Stimulated activated CD8-positive, alpha-beta memory T cell treated with anti-CD3 and anti-CD28 coated beads, Interleukin-7, amount 100 ng/mL, for 4 hours (primary cell): ENCODE data around the gene FTCD.
A peak's percentile ranks its signal among the peaks of the same experiment; 100 is the strongest.
"Not testable (repeated sequence)": the region's sequence is repeated elsewhere in the genome, so short reads cannot be mapped to it uniquely, and the experiment has no call there.

Experiments used
- DNase-seq, 2 donors: peaks; one replicate each; pipeline ENCODE4 v3.0.0-alpha.2; 2020; ENCODE audit warnings: low read depth in 2 of 2

The FTCD gene

DNA sequence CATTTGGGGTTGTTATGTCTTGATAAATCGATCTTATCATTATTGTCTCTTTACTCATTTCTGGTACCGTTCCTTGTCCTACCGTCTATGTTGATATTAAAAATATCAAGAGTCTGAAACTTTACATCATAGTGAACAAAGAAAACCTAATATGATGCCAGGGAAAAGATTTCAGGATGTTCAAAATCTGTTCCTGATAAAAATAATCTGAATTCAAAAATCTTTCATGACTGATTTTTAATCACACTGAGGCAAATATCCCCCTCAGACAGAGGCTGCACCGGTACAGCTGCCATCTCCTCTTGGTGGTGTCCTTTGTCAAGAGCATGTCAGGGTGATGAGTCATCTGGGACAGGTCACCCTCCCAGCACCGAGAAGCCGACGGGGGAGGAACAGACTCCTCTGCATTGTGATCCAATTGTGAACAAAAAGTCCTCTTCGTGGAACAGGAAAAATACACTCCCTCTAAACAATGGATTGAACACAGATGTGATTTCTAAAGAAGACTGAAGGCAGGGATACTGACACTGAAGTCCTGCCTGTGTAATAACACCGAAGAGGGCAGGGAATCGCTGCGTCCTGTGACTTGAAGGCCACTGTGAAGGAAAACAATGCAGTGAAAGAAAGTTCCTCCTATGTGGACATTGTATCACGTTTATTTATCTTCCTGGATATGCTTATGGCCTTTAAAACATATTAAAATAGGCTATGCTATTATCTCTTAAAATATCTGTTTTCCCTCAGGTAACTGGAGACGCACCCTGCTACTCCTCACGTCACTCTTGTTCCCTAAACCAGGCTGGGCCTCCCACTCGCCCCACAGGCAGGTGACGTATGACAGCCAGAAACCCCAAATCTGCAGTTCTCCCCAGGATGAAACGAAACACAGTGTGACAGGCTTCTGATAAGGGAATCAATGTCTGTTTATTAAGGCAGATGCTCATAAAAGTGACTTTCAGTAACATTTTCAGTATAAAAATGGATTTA, 33.1 kb upstream of the FTCD start:
- no peak for DNase-seq

DNA sequence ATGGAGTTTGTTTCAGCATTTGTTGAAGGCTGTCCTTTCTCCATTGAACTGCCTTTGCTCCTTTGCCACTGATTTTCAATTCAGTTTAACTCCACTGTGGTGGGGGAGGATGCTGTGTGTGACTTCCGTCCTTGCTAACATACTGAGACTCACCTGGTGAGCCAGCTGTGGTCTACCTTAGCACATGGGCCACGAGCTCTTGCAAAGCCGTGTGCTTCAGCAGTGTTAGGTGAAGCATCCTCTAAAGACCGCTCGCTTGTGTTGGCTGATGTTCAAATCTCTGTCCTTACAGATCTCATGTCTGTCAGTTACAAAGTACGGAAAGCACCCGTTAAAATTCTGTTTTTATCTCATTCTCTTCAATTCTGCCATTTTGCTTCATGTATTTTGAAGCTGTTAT, 32.4 kb upstream of the FTCD start:
- DNase-seq, result no peak

DNA sequence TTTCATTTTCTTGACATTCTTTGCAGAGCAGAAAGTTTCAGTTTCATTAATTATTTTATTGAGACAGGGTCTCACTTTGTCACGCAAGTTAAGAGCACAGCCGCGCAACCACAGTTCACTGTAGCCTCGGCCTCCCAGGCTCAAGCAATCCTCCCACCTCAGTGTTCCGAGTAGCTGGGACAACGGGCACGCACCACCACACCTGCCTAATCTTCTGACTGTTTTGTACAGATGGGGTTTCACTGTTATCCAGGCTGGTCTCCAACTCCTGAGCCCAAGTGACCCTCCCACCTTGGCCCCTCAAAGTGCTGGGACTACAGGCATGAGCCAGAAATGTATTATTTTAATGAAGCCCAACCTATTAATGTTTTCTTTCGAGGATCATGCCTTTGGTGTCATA, 31.9 kb upstream of the FTCD start:
- no peak for DNase-seq

DNA sequence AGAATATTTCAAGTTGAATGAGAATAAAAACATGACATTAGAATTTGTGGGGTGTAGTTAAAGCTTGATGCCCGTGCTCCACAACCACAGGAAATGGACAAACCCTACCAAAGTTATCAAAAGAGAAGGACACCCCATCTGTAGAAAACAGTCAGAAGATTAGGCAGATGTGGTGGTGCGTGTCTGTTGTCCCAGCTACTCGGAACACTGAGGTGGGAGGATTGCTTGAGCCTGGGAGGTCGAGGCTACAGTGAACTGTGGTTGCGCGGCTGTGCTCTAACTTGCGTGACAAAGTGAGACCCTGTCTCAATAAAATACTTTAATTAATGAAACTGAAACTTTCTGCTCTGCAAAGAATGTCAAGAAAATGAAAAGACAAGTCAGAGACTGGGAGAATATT, 30.3 kb upstream of the FTCD start:
- DNase-seq, result no peak

GRCh38 chr21:46184625-46185555, 29.5 kb upstream of the FTCD start:
- peak; percentile 58 to 59 for DNase-seq

DNA sequence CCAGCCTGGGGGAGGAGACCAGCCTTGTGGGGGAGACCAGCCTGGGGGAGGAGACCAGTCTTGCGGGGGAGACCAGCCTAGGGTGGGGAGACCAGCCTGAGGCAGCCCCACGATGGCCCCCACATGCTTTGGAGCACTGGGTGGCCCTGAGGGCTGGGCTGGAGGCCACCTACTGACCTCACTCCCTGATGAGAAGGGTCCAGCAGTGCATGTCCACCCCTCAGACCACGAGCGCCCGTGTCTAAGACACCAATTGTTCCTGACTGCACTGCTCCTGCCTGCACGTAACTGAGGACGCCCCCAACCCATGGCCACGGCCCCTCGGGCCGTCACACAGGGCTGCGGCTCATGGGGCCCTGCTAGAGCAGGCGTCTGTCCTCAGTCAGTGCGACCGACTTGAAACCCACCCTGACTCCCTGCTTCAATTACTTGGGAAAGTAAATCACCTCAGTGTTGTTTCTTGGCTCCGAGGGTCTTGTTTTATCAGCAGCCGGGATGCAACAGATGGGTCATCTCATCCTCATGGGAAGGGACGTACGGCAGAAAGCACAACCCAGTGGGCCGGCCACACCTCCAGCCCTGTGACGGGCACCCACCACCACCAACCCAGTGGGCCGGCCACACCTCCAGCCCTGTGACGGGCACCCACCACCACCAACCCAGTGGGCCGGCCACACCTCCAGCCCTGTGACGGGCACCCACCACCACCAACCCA, 28.7 kb upstream of the FTCD start, which contains the start of gene SPATC1L:
SPATC1L (minus strand) TSS at position 550 of the 715 bp plus-strand sequence. CDS start 1,643 bp downstream, outside the sequence.
- DNase-seq, result peak in 1 of 2 donors; percentile 42

DNA sequence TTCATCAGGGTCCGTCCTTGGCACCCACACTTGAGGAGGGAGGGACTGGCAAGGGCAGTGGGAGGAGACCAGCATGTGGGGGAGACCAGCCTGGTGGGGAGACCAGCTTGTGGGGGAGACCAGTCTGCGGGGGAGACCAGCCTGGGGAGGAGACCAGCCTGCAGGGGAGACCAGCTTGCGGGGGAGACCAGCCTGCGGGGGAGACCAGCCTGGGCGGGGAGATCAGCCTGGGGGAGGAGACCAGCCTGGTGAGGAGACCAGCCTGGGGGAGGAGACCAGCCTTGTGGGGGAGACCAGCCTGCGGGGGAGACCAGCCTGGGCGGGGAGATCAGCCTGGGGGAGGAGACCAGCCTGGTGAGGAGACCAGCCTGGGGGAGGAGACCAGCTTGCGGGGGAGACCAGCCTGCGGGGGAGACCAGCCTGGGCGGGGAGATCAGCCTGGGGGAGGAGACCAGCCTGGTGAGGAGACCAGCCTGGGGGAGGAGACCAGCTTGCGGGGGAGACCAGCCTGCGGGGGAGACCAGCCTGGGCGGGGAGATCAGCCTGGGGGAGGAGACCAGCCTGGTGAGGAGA, 28.0 kb upstream of the FTCD start:
- DNase-seq, result not testable (repeated sequence)

DNA sequence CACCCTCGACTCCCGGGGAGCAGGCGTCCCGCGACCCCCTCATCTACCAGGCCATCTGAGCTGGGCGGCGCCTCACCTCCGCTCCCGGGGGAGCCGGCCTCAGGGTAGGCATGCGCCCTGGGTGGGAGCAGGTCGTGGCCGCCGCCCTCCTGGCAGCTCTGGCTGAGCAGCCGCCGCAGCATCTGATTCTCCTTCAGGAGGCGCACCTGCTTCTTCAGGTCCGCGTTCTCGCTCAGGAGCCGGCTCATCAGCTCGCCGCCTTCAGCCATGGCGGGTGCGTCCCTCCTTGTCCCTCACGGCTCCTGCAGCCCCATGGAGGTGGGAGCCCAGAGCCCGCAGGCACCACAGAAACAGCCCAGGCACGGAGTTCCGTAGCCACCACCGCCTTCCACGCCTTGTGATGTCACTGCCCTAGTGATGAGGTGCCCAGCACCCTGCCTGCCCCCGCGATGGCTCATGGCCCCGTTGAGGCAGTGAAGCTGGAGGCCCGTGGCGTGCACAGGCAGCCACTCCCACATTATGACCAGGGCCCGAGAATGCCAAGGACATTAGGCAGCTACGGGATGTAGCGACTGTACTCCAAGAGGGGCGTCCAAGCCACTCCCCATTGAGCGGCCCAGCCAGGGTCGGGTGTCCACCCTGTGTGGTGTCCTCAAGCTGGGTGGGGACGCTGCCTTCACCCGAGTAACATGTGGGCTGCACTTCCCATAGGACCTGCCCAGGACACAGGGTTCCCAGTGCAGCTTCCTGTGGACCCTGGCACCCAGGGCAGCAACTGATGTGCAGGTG, 27.4 kb upstream of the FTCD start:
- no peak for DNase-seq

GRCh38 chr21:46181953-46182547, 26.7 kb upstream of the FTCD start:
- no peak for DNase-seq

GRCh38 chr21:46181436-46181835, 26.1 kb upstream of the FTCD start:
- no peak for DNase-seq

GRCh38 chr21:46180778-46181391, 25.5 kb upstream of the FTCD start:
- no peak for DNase-seq

DNA sequence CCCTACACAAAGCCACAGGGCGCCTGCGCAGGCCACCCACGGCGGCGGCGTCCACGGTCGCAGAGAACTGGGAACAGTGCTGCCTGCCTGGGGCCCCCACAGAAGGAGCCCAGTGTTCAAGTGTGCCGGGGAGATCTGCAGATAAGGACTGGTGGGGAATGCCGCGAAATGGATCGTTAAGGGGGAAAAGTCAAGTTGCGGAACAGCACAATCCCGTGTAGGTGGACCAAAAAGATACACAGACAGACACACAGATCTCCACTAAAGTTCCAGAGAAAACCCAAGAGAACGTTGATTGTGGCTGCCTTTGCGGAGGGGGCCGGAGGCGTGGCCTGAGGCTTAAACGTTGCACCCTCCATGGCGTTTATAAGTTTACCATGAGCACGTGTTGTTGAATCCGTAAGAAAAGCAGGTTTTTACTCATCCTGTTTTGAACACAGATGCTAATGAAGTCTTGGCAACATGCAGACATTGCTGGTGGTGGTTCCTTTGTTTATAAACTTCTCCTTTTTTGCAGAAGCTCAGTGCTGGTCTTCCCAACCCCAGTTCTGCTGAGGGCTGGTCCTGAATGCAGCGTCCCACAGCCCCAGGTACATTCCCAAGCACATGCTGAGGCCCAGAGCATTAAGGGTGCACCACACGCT, 24.8 kb upstream of the FTCD start:
- no peak for DNase-seq

- DNase-seq, result no peak
Observed at GRCh38 chr21:46179708-46180078, 24.3 kb upstream of the FTCD start.

- no peak for DNase-seq
Observed at GRCh38 chr21:46178961-46179360, 23.6 kb upstream of the FTCD start.

- not testable (repeated sequence) for DNase-seq
Observed at GRCh38 chr21:46176443-46177129, 21.2 kb upstream of the FTCD start.

DNA sequence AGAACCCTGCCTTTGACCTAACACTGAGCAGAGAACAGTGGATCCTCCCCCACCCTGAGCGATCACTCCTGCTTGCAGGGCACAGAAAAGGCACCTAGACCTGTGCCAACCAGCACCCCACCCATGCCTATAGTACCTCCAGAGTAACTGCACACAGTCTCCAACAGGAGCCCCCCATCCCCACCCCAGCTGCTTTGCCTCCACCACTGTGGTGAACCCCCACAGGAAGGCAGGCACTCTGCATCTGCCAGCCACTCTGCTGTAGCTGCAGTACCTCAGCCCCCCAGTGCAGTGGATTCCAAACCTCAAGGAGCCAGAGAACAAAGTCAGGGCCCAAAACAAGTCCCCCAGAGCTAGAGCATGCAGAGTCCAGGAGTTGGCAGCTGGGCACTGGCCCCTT, 18.2 kb upstream of the FTCD start:
- no peak for DNase-seq

- no peak for DNase-seq
Observed at GRCh38 chr21:46172863-46173528, 17.6 kb upstream of the FTCD start.
